GM18526 (cell line): ENCODE measurements around the gene MOB3B.

Experiments used
- POLR2A ChIP-seq: IDR thresholded peaks from 3 replicates; pipeline ENCODE4 v1.6.1; 2011; ENCODE audit not compliant: insufficient read length; ENCODE audit errors: extremely low read depth

MOB3B gene

DNA sequence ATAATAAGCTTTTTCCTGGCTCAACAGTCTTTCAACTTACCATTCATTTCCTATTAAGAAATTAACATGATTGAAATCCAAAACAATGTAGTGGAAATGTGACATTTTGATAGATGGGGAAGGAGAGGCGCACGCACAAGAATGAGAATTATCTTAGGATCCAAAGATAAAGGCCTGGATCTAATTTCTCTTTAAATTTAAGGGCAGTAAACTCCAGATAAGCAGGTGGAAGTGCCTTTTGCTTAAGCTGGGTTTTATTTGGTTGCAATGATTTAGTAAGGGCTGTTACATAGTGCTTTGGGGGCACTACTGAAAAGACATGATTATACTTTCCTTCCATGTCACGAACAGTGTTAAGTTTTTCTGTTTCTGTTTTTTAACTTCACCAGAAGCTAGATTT is 250.0 kb downstream of the MOB3B start:
- TF ChIP-seq POLR2A: no peak

DNA sequence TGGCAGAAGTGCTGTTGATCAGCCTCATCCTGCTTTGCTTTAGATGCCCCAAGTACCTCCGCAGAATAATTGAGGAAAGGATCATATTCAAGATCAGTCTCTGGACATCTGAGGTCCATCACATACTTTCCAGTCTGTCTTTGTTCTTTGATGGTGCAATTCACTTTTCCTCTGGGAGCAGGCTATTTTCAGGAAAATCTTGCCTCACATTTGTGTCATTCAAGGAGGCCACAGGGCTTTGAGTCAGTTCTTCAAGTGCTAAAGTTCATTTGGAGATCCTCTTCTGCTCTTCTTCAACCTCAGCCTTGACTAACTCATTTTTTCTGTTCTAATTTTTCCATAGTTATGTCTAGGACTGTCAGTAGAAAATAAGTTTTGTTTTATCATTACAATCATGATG is 251.2 kb downstream of the MOB3B start:
- TF ChIP-seq POLR2A: no peak

DNA sequence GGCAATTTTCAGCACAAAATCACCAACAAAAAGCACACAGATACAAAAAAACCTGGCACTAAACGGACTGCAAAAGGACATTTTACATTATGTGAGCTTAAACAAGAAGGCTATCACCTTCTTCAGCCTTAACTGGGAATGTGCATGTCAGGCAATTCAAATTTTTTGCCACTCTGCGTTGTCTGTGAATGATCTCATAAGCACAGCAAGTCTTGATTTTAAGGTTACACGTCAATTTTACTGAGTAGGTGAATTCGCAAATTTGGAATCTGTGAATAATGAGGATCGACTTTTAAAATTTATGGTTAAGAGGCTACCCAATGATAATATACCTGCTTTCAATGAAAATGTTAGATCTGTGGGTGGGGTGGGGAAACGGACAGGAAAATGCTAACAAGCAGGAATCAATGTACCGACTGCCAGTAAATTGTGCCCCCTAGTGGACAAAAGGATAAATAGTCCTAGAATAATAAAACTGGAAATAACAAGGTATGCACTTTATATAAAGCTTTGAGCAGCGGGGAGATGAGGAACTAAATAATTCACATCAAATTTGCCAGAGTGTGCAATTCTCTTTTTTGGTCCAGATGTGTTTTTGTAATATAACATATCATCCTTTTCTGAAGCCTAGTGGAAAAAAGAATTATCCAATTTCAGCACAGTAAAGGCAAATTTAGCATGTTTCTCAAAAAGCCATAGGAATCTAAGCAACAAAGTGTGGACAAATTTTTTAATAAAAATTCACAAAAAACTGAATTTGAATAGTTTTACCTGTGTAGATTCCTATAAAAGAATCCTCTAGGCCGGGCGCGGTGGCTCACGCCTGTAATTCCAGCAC is 253.2 kb downstream of the MOB3B start:
- no peak for TF ChIP-seq POLR2A
